ENCODE data around the gene PLEKHA8.

GRCh38 chr7:30162133-30162532 is 133.9 kb downstream of the PLEKHA8 start:
- TF ChIP-seq SIN3A (IDR thresholded peaks at IDR 0.05; ENCODE audit: low read depth, low read length) (no peak), USF2 (IDR thresholded peaks at IDR 0.05; ENCODE audit: borderline replicate concordance, low read depth, low read length) (no peak), MAX (IDR thresholded peaks at IDR 0.05; ENCODE audit: low read depth, low read length) (no peak), DPF2 (IDR thresholded peaks at IDR 0.05) (no peak), CTCF (IDR thresholded peaks at IDR 0.05 in 2 of 3, conservative IDR thresholded peaks at IDR 0.05 in 1 of 3; ENCODE audit: control insufficient read depth in 2 of 3, extremely low read depth in 1 of 3, insufficient read depth in 1 of 3, low read depth in 3 of 3, low read length in 3 of 3) (no peak), CREB1 (IDR thresholded peaks at IDR 0.05; ENCODE audit: low read depth) (no peak), CREM (IDR thresholded peaks at IDR 0.05; ENCODE audit: low read depth) (no peak), IRF3 (IDR thresholded peaks at IDR 0.05) (no peak)
